Immature natural killer cell (primary cell): ENCODE results near the gene PRKAR2B. TPM values are rescaled to one million over a fixed set of nuclear protein-coding genes. Genes with fewer than 3 reads are reported as not detected.
A peak's percentile ranks its signal among the peaks of the same experiment; 100 is the strongest.

Source experiments
- DNase-seq, 3 donors: peaks; one replicate each; pipeline ENCODE4 v3.0.0; 2022; ENCODE audit warnings: mixed read lengths in 1 of 3
- H3K27ac Mint-ChIP-seq, 6 donors: one replicate each; pipeline ENCODE4 v1.8.0; 2020; ENCODE audit warnings: mixed read lengths in 6 of 6, mild to moderate bottlenecking in 5 of 6, inconsistent platforms in 4 of 6, moderate library complexity in 3 of 6
- H3K27me3 Mint-ChIP-seq, 3 donors: one replicate each; pipeline ENCODE4 v1.8.0; 2020 to 2021; ENCODE audit warnings: low read depth in 3 of 3, mild to moderate bottlenecking in 3 of 3, mixed read lengths in 3 of 3, moderate library complexity in 3 of 3, inconsistent platforms in 1 of 3
- H3K36me3 Mint-ChIP-seq, 3 donors: one replicate each; pipeline ENCODE4 v1.8.0; 2020; ENCODE audit warnings: mixed read lengths in 3 of 3, inconsistent platforms in 2 of 3, mild to moderate bottlenecking in 2 of 3
- H3K4me1 Mint-ChIP-seq, 2 donors: one replicate each; pipeline ENCODE4 v1.8.0; 2020; ENCODE audit warnings: inconsistent platforms in 2 of 2, mild to moderate bottlenecking in 2 of 2, mixed read lengths in 2 of 2, moderate library complexity in 1 of 2
- H3K4me3 Mint-ChIP-seq, 5 donors: one replicate each; pipeline ENCODE4 v1.8.0; 2020; ENCODE audit warnings: mild to moderate bottlenecking in 5 of 5, mixed read lengths in 5 of 5, inconsistent platforms in 3 of 5, moderate library complexity in 3 of 5
- H3K9me3 Mint-ChIP-seq, 6 donors: one replicate each; pipeline ENCODE4 v1.8.0; 2020; ENCODE audit warnings: mild to moderate bottlenecking in 6 of 6, mixed read lengths in 6 of 6, inconsistent platforms in 4 of 6, moderate library complexity in 3 of 6
- polyA plus RNA-seq, 3 donors: library from polyadenylated mRNA; unstranded; fragments of 300-500 nt; fragmentation: Illumina TruSeq; gene quantifications; one replicate each; pipeline ENCODE4 v1.2.3, GENCODE V29; 2021

Gene PRKAR2B
- polyA plus RNA-seq, 3 donors from 2014 or later, result 0.74 to 5.9 (median 1.7) TPM

GRCh38 chr7:107207459-107207858 is 163.0 kb downstream of the PRKAR2B start:
- Mint-ChIP-seq H3K36me3 (peaks cover 23 to 36% (median 25%) of the 10 kb centered on the region in 3 donors), H3K27ac (peak overlapping the region in 4 of 6 donors; percentile 7 to 44 (median 19)), H3K4me1 (no peaks in the 10 kb centered on the region), H3K9me3 (no peaks in the 10 kb centered on the region), H3K27me3 (peaks cover 0 to 7% (median 5%) of the 10 kb centered on the region in 3 donors), H3K4me3 (no peak overlapping the region)
- no peak for DNase-seq

GRCh38 chr7:107208024-107208521 is 163.6 kb downstream of the PRKAR2B start:
- no peaks in the 10 kb centered on the region for H3K4me1 Mint-ChIP-seq
- H3K27ac Mint-ChIP-seq, result peak overlapping the region in 4 of 6 donors; percentile 15 to 65 (median 48)
- H3K36me3 Mint-ChIP-seq, result peaks cover 23 to 41% (median 25%) of the 10 kb centered on the region in 3 donors

GRCh38 chr7:107208563-107208962 is 164.1 kb downstream of the PRKAR2B start:
- Mint-ChIP-seq H3K36me3 (peaks cover 24 to 46% (median 29%) of the 10 kb centered on the region in 3 donors), H3K4me1 (no peaks in the 10 kb centered on the region), H3K9me3 (peaks cover 0 to 4% (median 1%) of the 10 kb centered on the region in 6 donors), H3K27me3 (peaks cover 0 to 7% (median 5%) of the 10 kb centered on the region in 3 donors), H3K4me3 (no peak overlapping the region), H3K27ac (no peak overlapping the region)
- no peak for DNase-seq

More at GRCh38 chr7:107208024-107208521, 163.6 kb downstream of the PRKAR2B start:
- Mint-ChIP-seq H3K27me3 (peaks cover 0 to 7% (median 5%) of the 10 kb centered on the region in 3 donors), H3K9me3 (no peaks in the 10 kb centered on the region), H3K4me3 (no peak overlapping the region)
- DNase-seq, result no peak

- Mint-ChIP-seq H3K4me3 (no peak overlapping the region), H3K36me3 (peaks cover 26 to 45% (median 30%) of the 10 kb centered on the region in 3 donors), H3K4me1 (no peaks in the 10 kb centered on the region), H3K27me3 (peaks cover 0 to 7% (median 5%) of the 10 kb centered on the region in 3 donors), H3K9me3 (peaks cover 0 to 9% (median 5%) of the 10 kb centered on the region in 6 donors), H3K27ac (peak overlapping the region in 4 of 6 donors; percentile 1 to 49 (median 37))
- DNase-seq, result no peak
These were observed 165.1 kb downstream of the PRKAR2B start for GRCh38 chr7:107209565-107209964.

GRCh38 chr7:107210400-107210799 is 165.9 kb downstream of the PRKAR2B start:
- H3K36me3 Mint-ChIP-seq, result peaks cover 27 to 44% (median 29%) of the 10 kb centered on the region in 3 donors
- DNase-seq, result no peak
- H3K27me3 Mint-ChIP-seq, result peaks cover 0 to 9% (median 2%) of the 10 kb centered on the region in 3 donors

More at GRCh38 chr7:107210400-107210799, 165.9 kb downstream of the PRKAR2B start:
- Mint-ChIP-seq H3K4me1 (no peaks in the 10 kb centered on the region), H3K9me3 (peaks cover 0 to 10% (median 8%) of the 10 kb centered on the region in 6 donors), H3K4me3 (no peak overlapping the region), H3K27ac (no peak overlapping the region)

Other genes starting within 250 kb of the PRKAR2B start
- 10 to 100 TPM; 21.3 to 65.0 (median 30.6) TPM for gene PIK3CG, start 179.4 kb upstream of the PRKAR2B start, polyA plus RNA-seq
- 100 to 1,000 TPM in 1 of 3 donors, 10 to 100 TPM in 2; 42.8 to 107 (median 51.9) TPM for gene HBP1, start 124.3 kb downstream of the PRKAR2B start, polyA plus RNA-seq